Measurements from ENCODE around the gene MKLN1.

GRCh38 chr7:131300572-131301466 lies 26.9 kb upstream of the MKLN1 start:
- no peak for TF ChIP-seq POLR2A (IDR thresholded peaks at IDR 0.05)
- no peak for TF ChIP-seq CTCF (IDR thresholded peaks at IDR 0.05)
- no peak for TF ChIP-seq EP300 (IDR thresholded peaks at IDR 0.05)
- no peak for TF ChIP-seq POLR2AphosphoS5 (IDR thresholded peaks at IDR 0.05)
